GM23248 (cell line): ENCODE data around the gene KIF7. TPM values are rescaled to one million over a fixed set of nuclear protein-coding genes. Genes with fewer than 3 reads are reported as not detected.

Experiments
- DNase-seq: peaks from one replicate; pipeline ENCODE4 v3.0.0-alpha.2; 2015
- H2AFZ ChIP-seq: fragments of 200-600 bp; sonication (generic); 2 replicates; pipeline ENCODE4 v1.6.1; 2016; ENCODE audit warnings: antibody characterized with exemption
- H3F3A ChIP-seq: fragments of 200-600 bp; sonication (generic); 2 replicates; pipeline ENCODE4 v1.6.1; 2016; ENCODE audit warnings: mild to moderate bottlenecking, antibody characterized with exemption, mixed run types; ENCODE audit not compliant: insufficient read depth
- H3K27ac ChIP-seq: fragments of 200-600 bp; sonication (generic); 2 replicates; pipeline ENCODE4 v1.5.1; 2016; ENCODE audit warnings: mild to moderate bottlenecking
- H3K27me3 ChIP-seq: fragments of 200-600 bp; sonication (generic); replicated peaks from 2 replicates; pipeline ENCODE4 v1.6.1; 2016; ENCODE audit warnings: mild to moderate bottlenecking; ENCODE audit not compliant: insufficient read depth
- H3K36me3 ChIP-seq: fragments of 200-600 bp; sonication (generic); 2 replicates; pipeline ENCODE4 v1.6.1; 2016; ENCODE audit warnings: low read depth, mild to moderate bottlenecking
- H3K4me1 ChIP-seq: fragments of 200-600 bp; sonication (generic); 2 replicates; pipeline ENCODE4 v1.6.1; 2016; ENCODE audit warnings: mild to moderate bottlenecking; ENCODE audit not compliant: insufficient read depth
- H3K4me2 ChIP-seq: fragments of 200-600 bp; sonication (generic); one replicate; pipeline ENCODE4 v1.6.1; 2016; ENCODE audit warnings: mild to moderate bottlenecking; ENCODE audit not compliant: unreplicated experiment
- H3K4me3 ChIP-seq: fragments of 200-600 bp; sonication (generic); 2 replicates; pipeline ENCODE4 v1.5.1; 2016; ENCODE audit warnings: mild to moderate bottlenecking
- H3K79me2 ChIP-seq: fragments of 200-600 bp; sonication (generic); 2 replicates; pipeline ENCODE4 v1.6.1; 2016; ENCODE audit warnings: mild to moderate bottlenecking; ENCODE audit not compliant: insufficient read depth
- H3K9ac ChIP-seq: fragments of 200-600 bp; sonication (generic); 2 replicates; pipeline ENCODE4 v1.6.1; 2016; ENCODE audit warnings: mild to moderate bottlenecking
- H3K9me2 ChIP-seq: fragments of 200-600 bp; sonication (generic); 2 replicates; pipeline ENCODE4 v1.6.1; 2016; ENCODE audit warnings: mixed run types, mild to moderate bottlenecking, moderate library complexity; ENCODE audit not compliant: insufficient read depth
- H3K9me3 ChIP-seq: fragments of 200-600 bp; sonication (generic); one replicate; pipeline ENCODE4 v1.6.1; 2017; ENCODE audit warnings: low read depth
- H4K20me1 ChIP-seq: fragments of 200-600 bp; sonication (generic); 2 replicates; pipeline ENCODE4 v1.6.0; 2016; ENCODE audit not compliant: insufficient read depth
- EZH2 ChIP-seq: fragments of 200-600 bp; sonication (generic); IDR thresholded peaks from 2 replicates; pipeline ENCODE4 v1.6.1; 2018; ENCODE audit warnings: antibody characterized with exemption, mild to moderate bottlenecking; ENCODE audit not compliant: insufficient read depth, poor library complexity, severe bottlenecking
- EZH2phosphoT487 ChIP-seq: fragments of 200-600 bp; sonication (generic); IDR thresholded peaks from 2 replicates; pipeline ENCODE4 v1.6.1; 2018; ENCODE audit warnings: antibody characterized with exemption, moderate library complexity, mild to moderate bottlenecking, low read depth; ENCODE audit not compliant: insufficient read depth
- WGBS, 2 experiments: methylation state at CpG; one replicate each; pipeline ENCODE4 v1.1.6; 2015 to 2017; ENCODE audit warnings: low lambda C conversion rate in 2 of 2, low coverage in 1 of 2; ENCODE audit errors: missing lambda C conversion rate in 2 of 2; 5-methylcytosine and 5-hydroxymethylcytosine counted together
- in situ Hi-C: fragments of 300-500 bp; cut with MboI; formaldehyde crosslinking; loops from 2 replicates; pipeline ENCODE4 v1.15.0; 2020
- polyA plus RNA-seq: library from polyadenylated mRNA; unstranded; fragments of >200 nt; fragmentation: Nextera tagmentation; extraction: Ambion mirVana; gene quantifications from 2 replicates; pipeline ENCODE4 v1.2.1, GENCODE V29; 2016
- total RNA-seq: library from RNA; depleted of rRNA; stranded (reverse); fragments of >200 nt; shearing (Covaris generic); gene quantifications from 2 replicates; pipeline ENCODE4 v1.2.3, GENCODE V29; 2014

Gene KIF7
- total and polyA plus RNA-seq, 2 experiments from 2014 or later: 6.9 to 30.0 TPM

DNA sequence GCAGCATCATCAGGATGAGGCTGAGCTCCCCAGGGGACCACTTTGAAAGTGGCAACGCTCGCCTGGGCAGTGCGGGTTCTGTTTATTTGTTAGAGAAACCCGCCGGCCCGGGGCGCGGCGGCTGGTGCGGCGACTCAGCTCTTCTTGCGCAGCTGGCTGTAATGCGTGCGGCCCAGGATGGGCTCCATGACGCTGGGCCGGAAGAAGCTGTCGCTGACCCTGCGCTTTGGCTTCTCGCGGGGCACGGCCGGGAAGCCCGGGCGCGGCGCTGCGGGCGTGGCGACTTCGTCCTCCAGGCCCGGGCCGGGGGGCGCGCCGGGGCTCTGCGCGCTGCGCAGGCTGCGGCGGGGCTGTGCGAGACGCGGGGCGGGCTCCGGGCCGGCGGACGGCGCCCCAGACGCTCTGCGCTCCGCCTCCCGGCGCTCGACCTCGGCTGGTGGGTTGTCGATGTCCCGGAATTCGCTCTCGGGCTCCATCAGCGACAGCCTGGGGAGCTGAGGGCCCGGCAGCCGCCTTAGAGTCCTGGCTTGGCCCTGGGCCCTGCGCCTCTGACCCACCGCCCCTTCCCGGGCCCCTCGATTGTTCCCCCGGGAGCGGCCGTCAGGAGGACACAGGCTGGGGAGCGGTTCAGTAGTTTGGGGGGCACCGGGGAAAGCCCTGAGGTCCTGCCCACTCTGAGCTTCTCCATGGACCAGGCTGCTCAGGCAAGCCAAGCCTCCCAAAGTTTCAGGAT lies 10.3 kb upstream of the KIF7 start:
- Histone ChIP-seq H3K4me2 (peak overlapping the region; percentile 68), H3K9ac (peak overlapping the region; percentile 77), H3K79me2 (no peaks in the 10 kb centered on the region), H3K4me1 (peaks cover 27% of the 10 kb centered on the region), H3K9me2 (no peaks in the 10 kb centered on the region), H4K20me1 (no peaks in the 10 kb centered on the region), H3K27me3 (no peaks in the 10 kb centered on the region), H2AFZ (peak overlapping the region; percentile 87), H3F3A (peaks cover 20% of the 10 kb centered on the region), H3K4me3 (peak overlapping the region; percentile 53), H3K27ac (peak overlapping the region; percentile 47), H3K9me3 (no peaks in the 10 kb centered on the region), H3K36me3 (no peaks in the 10 kb centered on the region)
- TF ChIP-seq EZH2 (no peak), EZH2phosphoT487 (no peak)
- in situ Hi-C loops: no loop called here
- 3 to 4% methylated on average over 53 to 54 of the region's 72 CpGs for WGBS, 2 experiments
- DNase-seq: peak; percentile 82

DNA sequence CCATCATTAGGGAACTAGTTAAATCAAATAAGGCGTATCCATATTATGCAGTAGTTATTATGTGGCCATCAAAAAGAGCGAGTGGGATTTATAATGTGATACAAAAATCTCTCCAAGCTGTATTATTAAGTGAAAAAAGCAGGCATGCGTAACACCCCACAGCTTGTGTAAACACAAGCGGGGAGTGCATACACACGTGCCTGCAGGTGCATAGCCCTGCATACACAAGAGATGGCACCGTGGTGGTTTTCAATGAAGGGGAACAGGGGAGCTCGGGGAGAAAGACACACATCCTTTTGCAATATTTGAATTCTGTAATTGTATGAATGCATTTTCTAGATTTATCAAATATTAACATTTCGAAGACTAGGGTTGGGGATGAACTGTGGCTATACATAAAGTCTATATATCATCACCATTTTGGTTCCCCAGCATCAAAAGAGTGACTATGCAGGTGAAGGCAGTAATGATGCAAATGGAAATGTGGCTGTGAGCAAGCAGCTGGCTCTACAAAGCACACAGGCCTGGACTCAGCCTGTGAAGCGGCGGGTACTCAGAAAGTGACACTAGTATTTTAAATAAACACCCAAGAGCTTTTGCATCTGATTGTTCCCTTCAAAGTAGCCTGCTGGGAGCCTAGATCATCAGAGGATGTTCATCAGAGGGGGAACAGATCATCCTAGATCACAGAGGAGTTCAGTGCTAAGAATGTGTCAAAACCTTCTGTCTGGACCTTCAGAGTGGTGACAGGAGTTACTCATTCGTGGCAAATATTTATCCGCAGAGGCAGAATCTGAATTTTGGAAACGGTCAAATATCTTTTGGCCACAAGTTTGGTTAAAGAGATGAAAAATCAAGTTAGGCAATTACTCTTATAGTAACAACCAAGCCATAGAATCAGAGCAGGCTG lies 9.4 kb upstream of the KIF7 start:
- H3K4me3 ChIP-seq: peak overlapping the region; percentile 53
- peak overlapping the region; percentile 87 for H2AFZ ChIP-seq
- TF ChIP-seq EZH2phosphoT487: no peak
- TF ChIP-seq EZH2: no peak
- no peaks in the 10 kb centered on the region for H3K9me2 ChIP-seq
- H3K4me2 ChIP-seq: peak overlapping the region; percentile 68
- no peaks in the 10 kb centered on the region for H3K9me3 ChIP-seq
- no peaks in the 10 kb centered on the region for H3K79me2 ChIP-seq
- no peaks in the 10 kb centered on the region for H3K36me3 ChIP-seq
- peak overlapping the region; percentile 77 for H3K9ac ChIP-seq
- H3F3A ChIP-seq: peaks cover 20% of the 10 kb centered on the region
- no peaks in the 10 kb centered on the region for H3K27me3 ChIP-seq
- peak overlapping the region; percentile 47 for H3K27ac ChIP-seq
- in situ Hi-C loops: no loop called here
- H4K20me1 ChIP-seq: no peaks in the 10 kb centered on the region
- WGBS, 2 experiments: 70% methylated on average over 13 of the region's 13 CpGs
- peak; percentile 40 for DNase-seq
- peaks cover 27% of the 10 kb centered on the region for H3K4me1 ChIP-seq

- Histone ChIP-seq H3K27me3 (no peaks in the 10 kb centered on the region), H3K36me3 (no peaks in the 10 kb centered on the region), H3K4me1 (peaks cover 27% of the 10 kb centered on the region), H4K20me1 (no peaks in the 10 kb centered on the region), H3K4me2 (peak overlapping the region; percentile 83), H3K9me2 (no peaks in the 10 kb centered on the region), H3K9ac (peak overlapping the region; percentile 83), H3K4me3 (peak overlapping the region; percentile 61), H3F3A (peaks cover 20% of the 10 kb centered on the region), H3K79me2 (no peaks in the 10 kb centered on the region), H3K9me3 (no peaks in the 10 kb centered on the region), H2AFZ (peak overlapping the region; percentile 80), H3K27ac (peak overlapping the region; percentile 88)
- 4% methylated on average over 11 of the region's 11 CpGs for WGBS, 2 experiments
- in situ Hi-C loops: no loop called here
- no peak for TF ChIP-seq EZH2phosphoT487
- TF ChIP-seq EZH2: no peak
- DNase-seq: peak; percentile 98
These were observed 7.8 kb upstream of the KIF7 start for GRCh38 chr15:89662893-89663626.

GRCh38 chr15:89660556-89660955 lies 5.3 kb upstream of the KIF7 start:
- Histone ChIP-seq H3K9me3 (no peaks in the 10 kb centered on the region), H3K9me2 (no peaks in the 10 kb centered on the region), H3K4me1 (peaks cover 41% of the 10 kb centered on the region), H3K9ac (no peak overlapping the region), H4K20me1 (no peaks in the 10 kb centered on the region), H3F3A (peaks cover 35% of the 10 kb centered on the region), H3K79me2 (no peaks in the 10 kb centered on the region), H3K27ac (no peak overlapping the region), H3K36me3 (no peaks in the 10 kb centered on the region), H3K4me3 (no peak overlapping the region), H3K27me3 (no peaks in the 10 kb centered on the region), H3K4me2 (no peak overlapping the region), H2AFZ (no peak overlapping the region)
- WGBS, 2 experiments: 90 to 95% methylated on average over 2 of the region's 2 CpGs
- in situ Hi-C loops: no loop called here
- TF ChIP-seq EZH2phosphoT487 (no peak), EZH2 (no peak)
- DNase-seq: no peak
